GM18499 (cell line): ENCODE measurements around the gene ALOXE3.
"Not testable (repeated sequence)": the region's sequence is repeated elsewhere in the genome, so short reads cannot be mapped to it uniquely, and the experiment has no call there.

Source experiments
- ATAC-seq: cut with Tn5 transposase; IDR thresholded peaks from one replicate; pipeline ENCODE4 v1.9.1; 2021; ENCODE audit warnings: moderate number of reproducible peaks; ENCODE audit not compliant: insufficient read depth, unreplicated experiment

The ALOXE3 gene

GRCh38 chr17:8075081-8075480 is 43.2 kb downstream of the ALOXE3 start:
- ATAC-seq, result no peak

- no peak for ATAC-seq
Observed at GRCh38 chr17:8074554-8074953, 43.8 kb downstream of the ALOXE3 start.

- no peak for ATAC-seq
Observed at GRCh38 chr17:8073627-8074484, 44.5 kb downstream of the ALOXE3 start.

GRCh38 chr17:8072729-8073461 is 45.4 kb downstream of the ALOXE3 start:
- no peak for ATAC-seq

- no peak for ATAC-seq
Observed at GRCh38 chr17:8072341-8072728, 46.0 kb downstream of the ALOXE3 start.

GRCh38 chr17:8071496-8071895 is 46.8 kb downstream of the ALOXE3 start:
- no peak for ATAC-seq

GRCh38 chr17:8069587-8069860 is 48.8 kb downstream of the ALOXE3 start:
- no peak for ATAC-seq

GRCh38 chr17:8068736-8069586 is 49.4 kb downstream of the ALOXE3 start:
- no peak for ATAC-seq

- ATAC-seq, result no peak
Observed at GRCh38 chr17:8067806-8068205, 50.5 kb downstream of the ALOXE3 start.

- ATAC-seq, result no peak
Observed at GRCh38 chr17:8066841-8067775, 51.2 kb downstream of the ALOXE3 start.

GRCh38 chr17:8064561-8065019 is 53.7 kb downstream of the ALOXE3 start:
- no peak for ATAC-seq

GRCh38 chr17:8063761-8064534 is 54.4 kb downstream of the ALOXE3 start:
- no peak for ATAC-seq

GRCh38 chr17:8062807-8063483 is 55.4 kb downstream of the ALOXE3 start:
- ATAC-seq, result no peak

GRCh38 chr17:8062435-8062806 is 55.9 kb downstream of the ALOXE3 start:
- ATAC-seq, result no peak

- ATAC-seq, result not testable (repeated sequence)
Observed at GRCh38 chr17:8061851-8062250, 56.5 kb downstream of the ALOXE3 start.

GRCh38 chr17:8060274-8060673 is 58.0 kb downstream of the ALOXE3 start:
- no peak for ATAC-seq

- ATAC-seq, result no peak
Observed at GRCh38 chr17:8059131-8059530, 59.2 kb downstream of the ALOXE3 start.

- no peak for ATAC-seq
Observed at GRCh38 chr17:8057691-8058114, 60.6 kb downstream of the ALOXE3 start.
